A204.1 (cell line): ENCODE results near the gene TNFSF13.
"Not testable (repeated sequence)": the region's sequence is repeated elsewhere in the genome, so short reads cannot be mapped to it uniquely, and the experiment has no call there.

ENCODE experiments used
- FAIRE-seq: peaks from 2 replicates; lab custom pipeline; 2012; peaks lifted over from hg19 to GRCh38; lab: Jason Lieb, UNC

Gene TNFSF13

GRCh38 chr17:7591596-7591995 lies 33.0 kb downstream of the TNFSF13 start:
- no peak for FAIRE-seq

- no peak for FAIRE-seq
Measured at GRCh38 chr17:7592422-7593021, 34.0 kb downstream of the TNFSF13 start.

GRCh38 chr17:7593296-7593695 lies 34.7 kb downstream of the TNFSF13 start:
- FAIRE-seq: no peak

GRCh38 chr17:7597561-7597960 lies 39.0 kb downstream of the TNFSF13 start:
- not testable (repeated sequence) for FAIRE-seq

GRCh38 chr17:7606280-7606679 lies 47.7 kb downstream of the TNFSF13 start:
- no peak for FAIRE-seq

- FAIRE-seq: no peak
Measured at GRCh38 chr17:7610641-7611040, 52.1 kb downstream of the TNFSF13 start.
